ENCODE measurements around the gene TLX3.

Gene TLX3

GRCh38 chr5:171306166-171306565 is 2.9 kb upstream of the TLX3 start:
- DNase-seq (ENCODE audit: low read depth), result no peak

- no peak for DNase-seq (ENCODE audit: low read depth)
These were observed 2.1 kb upstream of the TLX3 start for GRCh38 chr5:171306781-171307591.

- DNase-seq (ENCODE audit: low read depth), result no peak
These were observed 1.1 kb upstream of the TLX3 start for GRCh38 chr5:171307789-171308452.

GRCh38 chr5:171309276-171310211 is 496 bp downstream of the TLX3 start:
- DNase-seq (ENCODE audit: low read depth), result no peak

- no peak for DNase-seq (ENCODE audit: low read depth)
These were observed 1.3 kb downstream of the TLX3 start for GRCh38 chr5:171310212-171310818.

GRCh38 chr5:171310819-171311321 is 1.8 kb downstream of the TLX3 start:
- DNase-seq (ENCODE audit: low read depth), result no peak

- no peak for DNase-seq (ENCODE audit: low read depth)
These were observed 2.5 kb downstream of the TLX3 start for GRCh38 chr5:171311322-171312077.

- DNase-seq (ENCODE audit: low read depth), result no peak
These were observed 3.3 kb downstream of the TLX3 start for GRCh38 chr5:171312129-171312974.

- no peak for DNase-seq (ENCODE audit: low read depth)
These were observed 4.6 kb downstream of the TLX3 start for GRCh38 chr5:171313481-171314206.

GRCh38 chr5:171314728-171315385 is 5.8 kb downstream of the TLX3 start:
- DNase-seq (ENCODE audit: low read depth), result no peak

GRCh38 chr5:171315386-171315891 is 6.4 kb downstream of the TLX3 start:
- DNase-seq (ENCODE audit: low read depth), result no peak

GRCh38 chr5:171315925-171316257 is 6.8 kb downstream of the TLX3 start:
- no peak for DNase-seq (ENCODE audit: low read depth)

GRCh38 chr5:171316258-171317121 is 7.4 kb downstream of the TLX3 start:
- no peak for DNase-seq (ENCODE audit: low read depth)

- no peak for DNase-seq (ENCODE audit: low read depth)
These were observed 8.2 kb downstream of the TLX3 start for GRCh38 chr5:171317230-171317629.

- no peak for DNase-seq (ENCODE audit: low read depth)
These were observed 9.0 kb downstream of the TLX3 start for GRCh38 chr5:171318026-171318425.

GRCh38 chr5:171321447-171321846 is 12.4 kb downstream of the TLX3 start:
- DNase-seq (ENCODE audit: low read depth), result no peak

- no peak for DNase-seq (ENCODE audit: low read depth)
These were observed 13.5 kb downstream of the TLX3 start for GRCh38 chr5:171322527-171322926.

GRCh38 chr5:171323007-171323406 is 14.0 kb downstream of the TLX3 start:
- DNase-seq (ENCODE audit: low read depth), result no peak
